ENCODE measurements around the gene LINGO3.
"Not testable (repeated sequence)": the region's sequence is repeated elsewhere in the genome, so short reads cannot be mapped to it uniquely, and the experiment has no call there.

LINGO3 gene

GRCh38 chr19:2303211-2303798 lies 4.6 kb downstream of the LINGO3 start:
- DNase-seq = no peak

- no peak for DNase-seq
Measured at GRCh38 chr19:2302319-2303210, 5.4 kb downstream of the LINGO3 start.

- no peak for DNase-seq
Measured at GRCh38 chr19:2300533-2300932, 7.4 kb downstream of the LINGO3 start.

- DNase-seq = no peak
Measured at GRCh38 chr19:2296141-2296540, 11.8 kb downstream of the LINGO3 start.

- no peak for DNase-seq
Measured at GRCh38 chr19:2294687-2295335, 13.1 kb downstream of the LINGO3 start.

- no peak for DNase-seq
Measured at GRCh38 chr19:2291185-2291751, 16.7 kb downstream of the LINGO3 start.

GRCh38 chr19:2290441-2291184 lies 17.3 kb downstream of the LINGO3 start:
- DNase-seq = peak; percentile 37

- peak; percentile 63 for DNase-seq
Measured at GRCh38 chr19:2289714-2290435, 18.1 kb downstream of the LINGO3 start.

- no peak for DNase-seq
Measured at GRCh38 chr19:2288818-2289713, 18.9 kb downstream of the LINGO3 start.

- DNase-seq = no peak
Measured at GRCh38 chr19:2288338-2288817, 19.6 kb downstream of the LINGO3 start.

GRCh38 chr19:2287585-2288337 lies 20.2 kb downstream of the LINGO3 start:
- DNase-seq = no peak

GRCh38 chr19:2286402-2287140 lies 21.4 kb downstream of the LINGO3 start:
- DNase-seq = no peak

- no peak for DNase-seq
Measured at GRCh38 chr19:2283835-2284507, 24.0 kb downstream of the LINGO3 start.

- no peak for DNase-seq
Measured at GRCh38 chr19:2282862-2283237, 25.1 kb downstream of the LINGO3 start.

GRCh38 chr19:2282062-2282861 lies 25.7 kb downstream of the LINGO3 start, which contains the start of gene PEAK3:
Gene PEAK3, minus strand, starts transcription at chr19:2282175. Its CDS starts 1,244 bp downstream, at chr19:2280931.
- DNase-seq = peak; percentile 37

GRCh38 chr19:2281265-2282061 lies 26.5 kb downstream of the LINGO3 start:
- not testable (repeated sequence) for DNase-seq
